IMR-90 (cell line): ENCODE results near the gene GCK. TPM values are rescaled to one million over a fixed set of nuclear protein-coding genes. Genes with fewer than 3 reads are reported as not detected.
A peak's percentile ranks its signal among the peaks of the same experiment; 100 is the strongest.

Source experiments
- ATAC-seq: fragments of 200-7000 bp; cut with Tn5 transposase; 2 replicates; pipeline ENCODE4 v1.9.1; 2020; ENCODE audit warnings: low read depth, mild to moderate bottlenecking, moderate library complexity
- BruUV-seq: library from RNA; stranded (reverse); fragments of 400-500 nt; replicated peaks from 2 replicates; lab custom pipeline; 2021; lab: Mats Ljungman, UMichigan
- CTCF ChIA-PET: fragments of 300-600 bp; formaldehyde crosslinking; extraction: SDS; loops from one replicate; lab custom pipeline; 2021; ENCODE audit warnings: antibody characterized with exemption; lab: Yijun Ruan, JAX
- POLR2A ChIA-PET: fragments of 300-600 bp; sonication (Branson Sonifier 250); formaldehyde crosslinking; loops from one replicate; lab custom pipeline; 2022; ENCODE audit warnings: antibody characterized with exemption; ENCODE audit not compliant: unreplicated experiment; lab: Charles Lee
- DNase-seq: peaks from one replicate; pipeline ENCODE4 v3.0.0; 2013
- H2AFZ ChIP-seq: replicated peaks from 2 replicates; pipeline ENCODE3; 2013; ENCODE audit warnings: low read length, mild to moderate bottlenecking; ENCODE audit not compliant: poor library complexity
- H2AK5ac ChIP-seq: 2 replicates; pipeline ENCODE4 v1.6.1; 2013; ENCODE audit warnings: low read depth, low read length, inconsistent platforms
- H2AK9ac ChIP-seq: replicated peaks from 2 replicates; pipeline ENCODE3; 2013; ENCODE audit warnings: mild to moderate bottlenecking, low read depth, low read length, moderate library complexity; ENCODE audit not compliant: poor library complexity
- H2BK120ac ChIP-seq: 2 replicates; pipeline ENCODE4 v1.6.1; 2013; ENCODE audit warnings: low read depth, low read length, inconsistent platforms
- H2BK15ac ChIP-seq: 3 replicates; pipeline ENCODE4 v1.6.1; 2013; ENCODE audit warnings: low read depth, low read length, inconsistent platforms
- H2BK20ac ChIP-seq: 2 replicates; pipeline ENCODE4 v1.6.1; 2013; ENCODE audit warnings: low read depth, mild to moderate bottlenecking, inconsistent platforms, low read length, moderate library complexity
- H2BK5ac ChIP-seq: 2 replicates; pipeline ENCODE4 v1.6.1; 2013; ENCODE audit warnings: mild to moderate bottlenecking, low read depth, low read length, inconsistent platforms; ENCODE audit not compliant: poor library complexity, severe bottlenecking
- H3K14ac ChIP-seq: replicated peaks from 2 replicates; pipeline ENCODE4 v1.6.1; 2013; ENCODE audit warnings: low read depth, low read length, inconsistent platforms
- H3K18ac ChIP-seq: 2 replicates; pipeline ENCODE4 v1.6.1; 2013; ENCODE audit warnings: low read depth, low read length, control low read depth
- H3K23ac ChIP-seq: 2 replicates; pipeline ENCODE4 v1.6.1; 2013; ENCODE audit warnings: low read depth, low read length, inconsistent platforms
- H3K27ac ChIP-seq: 2 replicates; pipeline ENCODE4 v1.5.1; 2013; ENCODE audit warnings: mild to moderate bottlenecking, control low read depth, low read length; ENCODE audit not compliant: insufficient read depth
- H3K27me3 ChIP-seq: 2 replicates; pipeline ENCODE4 v1.6.1; 2013; ENCODE audit warnings: low read length; ENCODE audit not compliant: control insufficient read depth, insufficient read depth
- H3K36me3 ChIP-seq: 2 replicates; pipeline ENCODE4 v1.6.1; 2013; ENCODE audit warnings: low read length, mixed read lengths; ENCODE audit not compliant: control insufficient read depth, insufficient read depth
- H3K4ac ChIP-seq: 2 replicates; pipeline ENCODE4 v1.6.1; 2013; ENCODE audit warnings: low read depth, low read length, inconsistent platforms
- H3K4me1 ChIP-seq: 2 replicates; pipeline ENCODE4 v1.6.1; 2013; ENCODE audit warnings: low read length, mixed read lengths; ENCODE audit not compliant: control insufficient read depth, insufficient read depth
- H3K4me2 ChIP-seq: 2 replicates; pipeline ENCODE4 v1.6.1; 2013; ENCODE audit warnings: low read depth, mild to moderate bottlenecking, control low read depth, low read length, moderate library complexity
- H3K4me3 ChIP-seq: 2 replicates; pipeline ENCODE4 v1.5.1; 2013; ENCODE audit warnings: low read depth, mild to moderate bottlenecking, control low read depth, low read length, moderate library complexity; ENCODE audit not compliant: insufficient read depth
- H3K56ac ChIP-seq: 2 replicates; pipeline ENCODE4 v1.6.1; 2013; ENCODE audit warnings: low read length, inconsistent platforms; ENCODE audit not compliant: insufficient read depth; ENCODE audit errors: extremely low read depth
- H3K79me1 ChIP-seq, 2 experiments: 2 replicates each; pipeline ENCODE4 v1.6.1; 2013; ENCODE audit warnings: low read length in 2 of 2, inconsistent platforms in 1 of 2, low read depth in 1 of 2
- H3K9ac ChIP-seq: 2 replicates; pipeline ENCODE4 v1.6.1; 2013; ENCODE audit warnings: low read depth, low read length, control low read depth
- H3K9me1 ChIP-seq: 2 replicates; pipeline ENCODE4 v1.6.1; 2013; ENCODE audit warnings: low read length, inconsistent platforms; ENCODE audit not compliant: insufficient read depth
- H3K9me3 ChIP-seq: 2 replicates; pipeline ENCODE4 v1.6.1; 2013; ENCODE audit warnings: low read length; ENCODE audit not compliant: control insufficient read depth, insufficient read depth
- H4K20me1 ChIP-seq: 2 replicates; pipeline ENCODE4 v1.6.1; 2013; ENCODE audit warnings: low read length, inconsistent platforms; ENCODE audit not compliant: insufficient read depth
- H4K5ac ChIP-seq: 2 replicates; pipeline ENCODE4 v1.6.1; 2013; ENCODE audit warnings: mild to moderate bottlenecking, low read depth, low read length, control low read depth
- H4K8ac ChIP-seq, 2 experiments: 2 replicates each; pipeline ENCODE4 v1.6.1; 2013; ENCODE audit warnings: low read depth in 2 of 2, low read length in 2 of 2, control low read depth in 1 of 2, inconsistent platforms in 1 of 2
- H4K91ac ChIP-seq: 2 replicates; pipeline ENCODE4 v1.6.1; 2013; ENCODE audit warnings: low read depth, low read length, inconsistent platforms; ENCODE audit not compliant: insufficient read depth
- BHLHE40 ChIP-seq: fragments of 150-350 bp; IDR thresholded peaks from 2 replicates; pipeline ENCODE4 v1.6.1; 2016; ENCODE audit warnings: mild to moderate bottlenecking, low read depth, low read length
- CEBPB ChIP-seq: IDR thresholded peaks from 2 replicates; pipeline ENCODE4 v1.6.1; 2012; ENCODE audit warnings: low read depth, low read length, improper control_type of control experiment
- ELK1 ChIP-seq: fragments of 150-350 bp; IDR thresholded peaks from 2 replicates; pipeline ENCODE4 v1.6.1; 2016; ENCODE audit warnings: low read depth, mild to moderate bottlenecking, low read length, moderate library complexity, borderline replicate concordance
- FOS ChIP-seq: fragments of 150-350 bp; IDR thresholded peaks from 2 replicates; pipeline ENCODE4 v1.6.1; 2016; ENCODE audit warnings: low read depth, low read length
- MAFK ChIP-seq: IDR thresholded peaks from 2 replicates; pipeline ENCODE4 v1.6.1; 2012; ENCODE audit warnings: low read depth, low read length, improper control_type of control experiment
- MAZ ChIP-seq: IDR thresholded peaks from 2 replicates; pipeline ENCODE4 v1.6.1; 2012; ENCODE audit warnings: low read depth, mild to moderate bottlenecking, low read length, improper control_type of control experiment, moderate library complexity, borderline replicate concordance
- MXI1 ChIP-seq: IDR thresholded peaks from 2 replicates; pipeline ENCODE4 v1.6.1; 2012; ENCODE audit warnings: low read depth, mild to moderate bottlenecking, low read length, moderate library complexity, borderline replicate concordance
- NFE2L2 ChIP-seq: fragments of 150-350 bp; IDR thresholded peaks from 2 replicates; pipeline ENCODE4 v1.6.1; 2016; ENCODE audit warnings: low read depth, mild to moderate bottlenecking, low read length
- POLR2A ChIP-seq: IDR thresholded peaks from 2 replicates; pipeline ENCODE4 v1.6.1; 2012; ENCODE audit warnings: mild to moderate bottlenecking, low read depth, low read length
- RAD21 ChIP-seq: IDR thresholded peaks from 2 replicates; pipeline ENCODE4 v1.6.1; 2012; ENCODE audit warnings: low read length, improper control_type of control experiment
- RCOR1 ChIP-seq: IDR thresholded peaks from 2 replicates; pipeline ENCODE4 v1.6.1; 2012; ENCODE audit warnings: mild to moderate bottlenecking, low read length, improper control_type of control experiment; ENCODE audit not compliant: insufficient replicate concordance
- RFX5 ChIP-seq: IDR thresholded peaks from 2 replicates; pipeline ENCODE4 v1.8.0; 2012; ENCODE audit warnings: low read depth, mild to moderate bottlenecking, low read length, moderate library complexity
- SMC3 ChIP-seq: fragments of 150-350 bp; IDR thresholded peaks from 2 replicates; pipeline ENCODE4 v1.6.1; 2016; ENCODE audit warnings: low read depth, mild to moderate bottlenecking, antibody characterized with exemption, low read length, moderate library complexity
- USF2 ChIP-seq: fragments of 150-350 bp; IDR thresholded peaks from 2 replicates; pipeline ENCODE4 v1.6.1; 2017; ENCODE audit warnings: mild to moderate bottlenecking, antibody characterized with exemption, low read length, low read depth
- WGBS, 2 experiments: methylation state at CpG; one replicate each; pipeline versions ENCODE4 v1.1.5 to v1.1.7; 2013; ENCODE audit warnings: missing lambda C conversion rate in 2 of 2; ENCODE audit not compliant: insufficient read length in 1 of 2; ENCODE audit errors: extremely low coverage in 2 of 2; 5-methylcytosine and 5-hydroxymethylcytosine counted together
- dilution Hi-C: fragments of 300-500 bp; cut with HindIII; formaldehyde crosslinking; loops from one replicate; pipeline ENCODE4 v1.14.3; 2018; ENCODE audit warnings: low sequenced_read_pairs; ENCODE audit not compliant: unreplicated experiment
- in situ Hi-C: fragments of 300-500 bp; cut with MboI; formaldehyde crosslinking; loops from 3 replicates; pipeline ENCODE4 v1.14.3; 2019; ENCODE audit warnings: low sequenced_read_pairs, inconsistent platforms, mixed read lengths
- intact Hi-C: fragments of 100-400 bp; cut with micrococcal nuclease; formaldehyde crosslinking; loops from 2 replicates; pipeline ENCODE4 v1.10.0; 2022
- polyA plus RNA-seq, 3 experiments: library from polyadenylated mRNA; depleted of rRNA; stranded (reverse); fragments of >200 nt; gene quantifications; 2 replicates each; pipeline ENCODE4 v1.2.3, GENCODE V29; 2012; ENCODE audit warnings: low replicate concordance in 1 of 3
- total RNA-seq: library from RNA; depleted of rRNA; stranded (reverse); fragments of >200 nt; gene quantifications from 2 replicates; pipeline ENCODE4 v1.2.3, GENCODE V29; 2012

Gene GCK
- total and polyA plus RNA-seq, 2 of the 4 experiments (the other 2 are of a cell fraction): 0.14 to 0.18 TPM

GRCh38 chr7:44152971-44153947, 36.0 kb downstream of the GCK start (continued):
- TF ChIP-seq MAZ: no peak
- no peak for TF ChIP-seq USF2
- TF ChIP-seq RFX5: no peak

- no peaks in the 10 kb centered on the region for H3K9me3 ChIP-seq
- H3K18ac ChIP-seq: no peak overlapping the region
- no peak overlapping the region for H2BK15ac ChIP-seq
- H3K27ac ChIP-seq: no peak overlapping the region
- H2AFZ ChIP-seq: peak overlapping the region; percentile 43
- no peak overlapping the region for H3K4me2 ChIP-seq
- H3K9me1 ChIP-seq: 0 out of 2 replicates have a peak, but pooled peaks cover 3% of the 10 kb centered on the region
- no peak overlapping the region for H2BK5ac ChIP-seq
- BruUV-seq: no TSS peak
- H3K14ac ChIP-seq: no peak overlapping the region
- no peaks in the 10 kb centered on the region for H3K36me3 ChIP-seq
- no peak overlapping the region for H4K8ac ChIP-seq
- H3K9ac ChIP-seq: no peak overlapping the region
- no peak overlapping the region for H3K4me3 ChIP-seq
- H4K5ac ChIP-seq: no peak overlapping the region
- H2BK120ac ChIP-seq: no peak overlapping the region
- no peak overlapping the region for H4K91ac ChIP-seq
- peaks cover 15% of the 10 kb centered on the region for H3K27me3 ChIP-seq
- H3K56ac ChIP-seq: no peak overlapping the region
- H3K4me1 ChIP-seq: peaks cover 7% of the 10 kb centered on the region; the same call in 1 of the 2 replicates
- no peak for TF ChIP-seq BHLHE40
- TF ChIP-seq POLR2A: no peak
- TF ChIP-seq FOS: no peak
- no peak for TF ChIP-seq RAD21
- no peak for TF ChIP-seq CEBPB
- no peak for TF ChIP-seq MXI1
- no peak for TF ChIP-seq MAFK
- TF ChIP-seq ELK1: no peak
- no peak for TF ChIP-seq RFX5
- TF ChIP-seq NFE2L2: no peak
- TF ChIP-seq RCOR1: no peak
- TF ChIP-seq SMC3: no peak
- no peak overlapping the region for H3K4ac ChIP-seq
- H3K79me1 ChIP-seq: no peaks in the 10 kb centered on the region
- no peak overlapping the region for H2BK20ac ChIP-seq
- ChIA-PET CTCF (no interaction called here), POLR2A (interaction anchor here (0.6 kb wide), 1 partner anchor 12 kb away, joined by 3 read pairs; no protein-coding TSS in a partner anchor)
- ATAC-seq: no peak
- dilution Hi-C loops: no loop called here
- no peak overlapping the region for H2AK9ac ChIP-seq
- no peak overlapping the region for H2AK5ac ChIP-seq
- H4K20me1 ChIP-seq: no peaks in the 10 kb centered on the region
- DNase-seq: no peak
- no peak overlapping the region for H3K23ac ChIP-seq
- in situ Hi-C loops: no loop called here
- no CpG with 5 or more reads among the region's 9 CpGs for WGBS, 2 experiments
- intact Hi-C loops: no loop called here
Observed at GRCh38 chr7:44151956-44152355, 37.3 kb downstream of the GCK start.
